Measurements from ENCODE around the gene CEACAM19. TPM values are rescaled to one million over a fixed set of nuclear protein-coding genes. Genes with fewer than 3 reads are reported as not detected.

Gene CEACAM19
- total RNA-seq, 4 donors from 2014 or later, result 1.0 to 16.1 (median 1.3) TPM

- Histone ChIP-seq H3K4me1 (no peaks in the 10 kb centered on the region), H3K27me3 (no peaks in the 10 kb centered on the region), H3K4me3 (no peak overlapping the region), H3K9me3 (no peaks in the 10 kb centered on the region), H3K36me3 (no peaks in the 10 kb centered on the region), H3K27ac (no peak overlapping the region)
- intact Hi-C loops (cut with DNase I; ENCODE audit: low total_unique reads), result no loop called here
- DNase-seq, result no peak
- TF ChIP-seq CTCF (IDR thresholded peaks at IDR 0.05) (no peak), POLR2A (IDR thresholded peaks at IDR 0.05) (no peak)
Measured at GRCh38 chr19:44660081-44660480, 11.2 kb upstream of the CEACAM19 start.

GRCh38 chr19:44661205-44661604 is 10.1 kb upstream of the CEACAM19 start:
- Histone ChIP-seq H3K9me3 (no peaks in the 10 kb centered on the region), H3K27me3 (no peaks in the 10 kb centered on the region), H3K27ac (no peak overlapping the region), H3K4me3 (no peak overlapping the region), H3K36me3 (no peaks in the 10 kb centered on the region), H3K4me1 (no peaks in the 10 kb centered on the region)
- no peak for DNase-seq
- intact Hi-C loops (cut with DNase I; ENCODE audit: low total_unique reads), result no loop called here
- TF ChIP-seq POLR2A (IDR thresholded peaks at IDR 0.05) (no peak), CTCF (IDR thresholded peaks at IDR 0.05) (no peak)

- H3K27ac ChIP-seq, result no peak overlapping the region
- intact Hi-C loops (cut with DNase I; ENCODE audit: low total_unique reads), result no loop called here
Measured at GRCh38 chr19:44661904-44662303, 9.4 kb upstream of the CEACAM19 start.

GRCh38 chr19:44662691-44663385 is 8.4 kb upstream of the CEACAM19 start:
- Histone ChIP-seq H3K27me3 (no peaks in the 10 kb centered on the region), H3K27ac (no peak overlapping the region), H3K4me1 (no peaks in the 10 kb centered on the region), H3K9me3 (no peaks in the 10 kb centered on the region), H3K36me3 (no peaks in the 10 kb centered on the region), H3K4me3 (no peak overlapping the region)
- no peak for DNase-seq
- TF ChIP-seq CTCF (IDR thresholded peaks at IDR 0.05), result no peak
- no peak for TF ChIP-seq POLR2A (IDR thresholded peaks at IDR 0.05)
- intact Hi-C loops (cut with DNase I; ENCODE audit: low total_unique reads), result no loop called here

More at GRCh38 chr19:44661904-44662303, 9.4 kb upstream of the CEACAM19 start:
- no peaks in the 10 kb centered on the region for H3K4me1 ChIP-seq
- no peak for DNase-seq
- no peak overlapping the region for H3K4me3 ChIP-seq
- no peaks in the 10 kb centered on the region for H3K27me3 ChIP-seq
- no peaks in the 10 kb centered on the region for H3K9me3 ChIP-seq
- TF ChIP-seq POLR2A (IDR thresholded peaks at IDR 0.05) (no peak), CTCF (IDR thresholded peaks at IDR 0.05) (no peak)
- H3K36me3 ChIP-seq, result no peaks in the 10 kb centered on the region

GRCh38 chr19:44663996-44664395 is 7.3 kb upstream of the CEACAM19 start:
- intact Hi-C loops (cut with DNase I; ENCODE audit: low total_unique reads), result no loop called here
- no peaks in the 10 kb centered on the region for H3K4me1 ChIP-seq
- DNase-seq, result no peak
- no peak overlapping the region for H3K27ac ChIP-seq
- H3K4me3 ChIP-seq, result no peak overlapping the region
- H3K27me3 ChIP-seq, result no peaks in the 10 kb centered on the region
- no peaks in the 10 kb centered on the region for H3K9me3 ChIP-seq
- TF ChIP-seq POLR2A (IDR thresholded peaks at IDR 0.05), result no peak
- no peak for TF ChIP-seq CTCF (IDR thresholded peaks at IDR 0.05)
- H3K36me3 ChIP-seq, result no peaks in the 10 kb centered on the region

All from uterus (tissue), 4 donors.